B cell (primary cell): ENCODE data around the gene DMC1. TPM values are rescaled to one million over a fixed set of nuclear protein-coding genes. Genes with fewer than 3 reads are reported as not detected.

Experiments
- ATAC-seq: fragments of 200-7000 bp; cut with Tn5 transposase; one replicate; pipeline ENCODE4 v1.10.0; 2021; ENCODE audit warnings: low read depth, mild to moderate bottlenecking, moderate number of reproducible peaks, moderate library complexity
- CTCF ChIA-PET: fragments of 350-600 bp; sonication (Branson Sonifier 250); formaldehyde crosslinking; loops from one replicate; lab custom pipeline; 2021; ENCODE audit warnings: antibody characterized with exemption, inconsistent platforms; lab: Charles Lee
- POLR2A ChIA-PET: fragments of 350-600 bp; sonication (Branson Sonifier 250); formaldehyde crosslinking; loops from one replicate; lab custom pipeline; 2021; ENCODE audit warnings: antibody characterized with exemption; lab: Charles Lee
- DNase-seq: peaks from one replicate; pipeline ENCODE4 v3.0.0; 2013
- H2AFZ ChIP-seq: 2 replicates; pipeline ENCODE4 v1.6.1; 2012; ENCODE audit warnings: mild to moderate bottlenecking, low read depth, low read length; ENCODE audit not compliant: insufficient read depth, poor library complexity, severe bottlenecking
- H3K27ac ChIP-seq, 2 donors: 1 replicate in 1 of 2; 2 replicates in 1 of 2; pipeline ENCODE4 v1.5.1; 2012 to 2013; ENCODE audit warnings: low read length in 2 of 2, mild to moderate bottlenecking in 2 of 2, moderate library complexity in 1 of 2
- H3K27me3 ChIP-seq, 4 experiments: fragments of 200-600 bp in 1 of 4; sonication (generic) in 1 of 4; replicated peaks in 1 of 4; 1 replicate in 2 of 4; 2 replicates in 2 of 4; pipeline versions ENCODE4 v1.6.1 to v1.7.0; 2013 to 2016; ENCODE audit warnings: low read length in 3 of 4, mild to moderate bottlenecking in 2 of 4, mixed read lengths in 1 of 4, moderate library complexity in 1 of 4; ENCODE audit not compliant: insufficient read depth in 4 of 4, control insufficient read depth in 3 of 4; ENCODE audit errors: control extremely low read depth in 1 of 4
- H3K36me3 ChIP-seq, 2 experiments: replicated peaks in 1 of 2; 1 replicate in 1 of 2; 2 replicates in 1 of 2; pipeline versions ENCODE4 v1.6.1 to v1.7.1; 2013; ENCODE audit warnings: low read length in 1 of 2; ENCODE audit not compliant: insufficient read depth in 2 of 2, control insufficient read depth in 1 of 2; ENCODE audit errors: control extremely low read depth in 1 of 2, extremely low read depth in 1 of 2
- H3K4me1 ChIP-seq, 2 donors: fragments of 200-600 bp in 1 of 2; sonication (generic) in 1 of 2; 1 replicate in 1 of 2; 2 replicates in 1 of 2; pipeline versions ENCODE4 v1.5.1 to v1.6.1; 2013 to 2017; ENCODE audit warnings: low read length in 2 of 2; ENCODE audit not compliant: control insufficient read depth in 2 of 2, insufficient read depth in 2 of 2
- H3K4me2 ChIP-seq: replicated peaks from 2 replicates; pipeline ENCODE3; 2012; ENCODE audit warnings: mild to moderate bottlenecking, low read depth, low read length; ENCODE audit not compliant: poor library complexity, severe bottlenecking
- H3K4me3 ChIP-seq, 5 experiments: fragments of 200-600 bp in 1 of 5; sonication (generic) in 1 of 5; 1 replicate in 3 of 5; 2 replicates in 2 of 5; pipeline versions ENCODE4 v1.5.1 to v1.7.0; 2011 to 2016; ENCODE audit warnings: low read length in 4 of 5, mild to moderate bottlenecking in 4 of 5, low read depth in 2 of 5, control low read depth in 1 of 5, moderate library complexity in 1 of 5; ENCODE audit not compliant: insufficient read depth in 1 of 5; ENCODE audit errors: control extremely low read depth in 1 of 5, extremely low read depth in 1 of 5
- H3K79me2 ChIP-seq: fragments of 200-600 bp; sonication (generic); one replicate; pipeline ENCODE4 v1.6.0; 2016; ENCODE audit warnings: low read length; ENCODE audit not compliant: control insufficient read depth, insufficient read depth
- H3K9ac ChIP-seq: fragments of 200-600 bp; sonication (generic); 2 replicates; pipeline ENCODE4 v1.6.1; 2017; ENCODE audit warnings: mild to moderate bottlenecking, low read length, moderate library complexity
- H3K9me3 ChIP-seq, 3 donors: one replicate each; pipeline versions ENCODE4 v1.6.1 to v1.7.1; 2013; ENCODE audit warnings: low read length in 2 of 3; ENCODE audit not compliant: control insufficient read depth in 2 of 3, insufficient read depth in 1 of 3; ENCODE audit errors: control extremely low read depth in 1 of 3
- H4K20me1 ChIP-seq: 2 replicates; pipeline ENCODE4 v1.6.0; 2012; ENCODE audit warnings: mild to moderate bottlenecking, low read length; ENCODE audit not compliant: insufficient read depth, control insufficient read depth, poor library complexity, severe bottlenecking
- H3K27ac Mint-ChIP-seq: one replicate; pipeline ENCODE4 v1.8.0; 2021; ENCODE audit warnings: mixed read lengths
- H3K27me3 Mint-ChIP-seq: one replicate; pipeline ENCODE4 v1.8.0; 2021; ENCODE audit warnings: mixed read lengths
- H3K4me1 Mint-ChIP-seq: one replicate; pipeline ENCODE4 v1.8.0; 2021; ENCODE audit warnings: mixed read lengths
- H3K4me3 Mint-ChIP-seq: one replicate; pipeline ENCODE4 v1.8.0; 2021; ENCODE audit warnings: mixed read lengths
- H3K9me3 Mint-ChIP-seq: one replicate; pipeline ENCODE4 v1.8.0; 2022; ENCODE audit warnings: mixed read lengths; ENCODE audit not compliant: insufficient read depth
- CTCF ChIP-seq: fragments of 200-600 bp; IDR thresholded peaks from one replicate; pipeline ENCODE4 v1.8.0; 2022; ENCODE audit warnings: antibody characterized with exemption, mild to moderate bottlenecking
- EZH2 ChIP-seq: IDR thresholded peaks from 2 replicates; pipeline ENCODE4 v1.6.1; 2012; ENCODE audit warnings: borderline replicate concordance, low read depth, mild to moderate bottlenecking, moderate library complexity, low read length; ENCODE audit not compliant: insufficient read depth, poor library complexity, severe bottlenecking
- WGBS: methylation state at CpG from one replicate; pipeline ENCODE4 v1.1.5; 2013; ENCODE audit warnings: missing lambda C conversion rate; ENCODE audit not compliant: insufficient coverage; 5-methylcytosine and 5-hydroxymethylcytosine counted together
- intact Hi-C: fragments of 100-400 bp; cut with micrococcal nuclease; formaldehyde crosslinking; loops from one replicate; pipeline ENCODE4 v1.10.0; 2022
- polyA minus RNA-seq: library from RNA; depleted of rRNA, polyadenylated mRNA; stranded (reverse); fragments of >200 nt; gene quantifications from 2 replicates; pipeline ENCODE4 v1.2.3, GENCODE V29; 2012
- polyA plus RNA-seq: library from polyadenylated mRNA; depleted of rRNA; stranded (reverse); fragments of >200 nt; gene quantifications from 2 replicates; pipeline ENCODE4 v1.2.3, GENCODE V29; 2012
- total RNA-seq, 2 donors: library from RNA; stranded (reverse); fragments of 120-200 nt in 1 of 2; gene quantifications; 1 replicate in 1 of 2; 2 replicates in 1 of 2; pipeline versions ENCODE4 v1.2.3 to v1.2.4, GENCODE V29; 2013 to 2022

Gene DMC1
- total RNA-seq (0.22 and 0.64 TPM in 2 replicates), polyA plus RNA-seq (not detected in 2 replicates), polyA minus RNA-seq (0.60 TPM in 1 of 2 replicates, not detected in the other)
- total RNA-seq (2013), result 1.2 TPM

- peak; percentile 98 for ATAC-seq
- H3K9me3 ChIP-seq, result no peaks in the 10 kb centered on the region
- H3K4me2 ChIP-seq, result peak within 1 kb of the TSS; percentile 91
- H3K36me3 ChIP-seq, result no peaks in the 10 kb centered on the region
- no peaks in the 10 kb centered on the region for H4K20me1 ChIP-seq
- no peak for TF ChIP-seq CTCF
- no peak for TF ChIP-seq EZH2
- no peaks in the 10 kb centered on the region for H3K79me2 ChIP-seq
- H3K4me1 ChIP-seq, result peaks cover 14 to 18% of the 10 kb centered on the region in 2 donors
- Mint-ChIP-seq H3K27ac (peak within 1 kb of the TSS; percentile 70), H3K4me3 (peak within 1 kb of the TSS; percentile 89), H3K4me1 (peaks cover 14% of the 10 kb centered on the region), H3K9me3 (no peaks in the 10 kb centered on the region), H3K27me3 (no peaks in the 10 kb centered on the region)
- peak within 1 kb of the TSS; percentile 93 for H2AFZ ChIP-seq
- POLR2A ChIA-PET, result interaction anchor here (0.6 to 0.7 kb wide), 3 partner anchors 16 to 408 kb away, joined by 3 to 9 read pairs (median 8); partner anchors contain the start of gene CBY1
- H3K27me3 ChIP-seq, result no peaks in the 10 kb centered on the region
- CTCF ChIA-PET, result interaction anchor here (1.2 to 5.3 kb wide), 5 partner anchors 58 to 516 kb away, joined by 3 to 89 read pairs (median 5); no protein-coding TSS in a partner anchor
- intact Hi-C loops, result loop anchor here (1.0 to 5.0 kb wide), 7 partner anchors 64 to 297 kb away; partner anchors contain the start of genes CSNK1E, DDX17 and TMEM184B
- peak within 1 kb of the TSS; percentile 77 for H3K9ac ChIP-seq
- H3K4me3 ChIP-seq, result peak within 1 kb of the TSS; percentile 71 to 93 (median 75)
- peak; percentile 94 for DNase-seq
- peak within 1 kb of the TSS; percentile 25 to 46 for H3K27ac ChIP-seq
- WGBS, result under 1% methylated on average over 51 of the region's 64 CpGs
Observed at GRCh38 chr22:38569972-38570778, at the start of gene DMC1. Gene DMC1 (minus strand): TSS chr22:38570183. CDS start chr22:38568256, 1,927 bp downstream.

- Histone ChIP-seq H3K4me1 (no peaks in the 10 kb centered on the region), H3K9ac (no peak overlapping the region), H2AFZ (no peak overlapping the region), H3K4me2 (no peak overlapping the region), H3K27ac (no peak overlapping the region), H3K9me3 (peaks cover 0 to 8% (median 3%) of the 10 kb centered on the region in 3 donors), H3K79me2 (no peaks in the 10 kb centered on the region), H3K36me3 (no peaks in the 10 kb centered on the region), H4K20me1 (no peaks in the 10 kb centered on the region), H3K27me3 (peaks cover 0 to 3% (median 0%) of the 10 kb centered on the region in 4 experiments), H3K4me3 (no peak overlapping the region)
- no peak for ATAC-seq
- WGBS, result 100% methylated on average over 1 of the region's 2 CpGs
- Mint-ChIP-seq H3K27ac (no peak overlapping the region), H3K4me1 (no peaks in the 10 kb centered on the region), H3K9me3 (peaks cover 3% of the 10 kb centered on the region), H3K27me3 (peaks cover 26% of the 10 kb centered on the region), H3K4me3 (no peak overlapping the region)
- intact Hi-C loops, result no loop called here
- CTCF ChIA-PET, result no interaction called here
- DNase-seq, result no peak
- TF ChIP-seq CTCF, result no peak
- TF ChIP-seq EZH2, result no peak
- POLR2A ChIA-PET, result no interaction called here
Observed at GRCh38 chr22:38618682-38619081, 48.7 kb upstream of the DMC1 start.
